Keratinocyte (primary cell): Measurements from ENCODE around the gene CRTAP. TPM values are rescaled to one million over a fixed set of nuclear protein-coding genes. Genes with fewer than 3 reads are reported as not detected.

Source experiments
- DNase-seq: peaks from one replicate; pipeline ENCODE4 v3.0.0-alpha.2; 2011; ENCODE audit warnings: low read depth, missing footprints, low spot score
- FAIRE-seq: peaks from 2 replicates; lab custom pipeline; 2011; peaks lifted over from hg19 to GRCh38; lab: Jason Lieb, UNC
- H2AFZ ChIP-seq: 2 replicates; pipeline ENCODE4 v1.6.0; 2012; ENCODE audit warnings: low read length, control low read depth, inconsistent platforms; ENCODE audit not compliant: control insufficient read depth
- H3K27ac ChIP-seq: 2 replicates; pipeline ENCODE4 v1.5.1; 2011; ENCODE audit warnings: low read length; ENCODE audit not compliant: control insufficient read depth, insufficient read depth
- H3K27me3 ChIP-seq: 3 replicates; pipeline ENCODE4 v1.6.0; 2011; ENCODE audit warnings: low read length; ENCODE audit not compliant: control insufficient read depth, insufficient read depth; ENCODE audit errors: extremely low read depth
- H3K36me3 ChIP-seq, 2 experiments: 2 replicates in 1 of 2; 3 replicates in 1 of 2; pipeline ENCODE4 v1.5.1; 2011; ENCODE audit warnings: low read length in 2 of 2, mild to moderate bottlenecking in 1 of 2; ENCODE audit not compliant: control insufficient read depth in 2 of 2, insufficient read depth in 2 of 2; ENCODE audit errors: extremely low read depth in 1 of 2
- H3K4me1 ChIP-seq: 3 replicates; pipeline ENCODE4 v1.5.1; 2011; ENCODE audit warnings: low read length; ENCODE audit not compliant: control insufficient read depth, insufficient read depth; ENCODE audit errors: extremely low read depth
- H3K4me2 ChIP-seq: 3 replicates; pipeline ENCODE4 v1.6.0; 2011; ENCODE audit warnings: low read depth, low read length; ENCODE audit not compliant: control insufficient read depth, insufficient read depth; ENCODE audit errors: extremely low read depth
- H3K4me3 ChIP-seq, 3 experiments: fragments of 200-600 bp in 1 of 3; sonication (generic) in 1 of 3; 2 replicates in 2 of 3; 3 replicates in 1 of 3; pipeline ENCODE4 v1.5.1; 2011 to 2016; ENCODE audit warnings: low read length in 3 of 3, mild to moderate bottlenecking in 3 of 3, control low read depth in 2 of 3, inconsistent platforms in 1 of 3, low read depth in 1 of 3, mixed read lengths in 1 of 3, mixed run types in 1 of 3, moderate library complexity in 1 of 3; ENCODE audit not compliant: control insufficient read depth in 2 of 3, insufficient read depth in 2 of 3; ENCODE audit errors: extremely low read depth in 1 of 3
- H3K79me2 ChIP-seq: 2 replicates; pipeline ENCODE4 v1.6.0; 2012; ENCODE audit warnings: low read length; ENCODE audit not compliant: control insufficient read depth, insufficient read depth
- H3K9ac ChIP-seq: 3 replicates; pipeline ENCODE4 v1.6.0; 2011; ENCODE audit warnings: low read length; ENCODE audit not compliant: control insufficient read depth, insufficient read depth; ENCODE audit errors: extremely low read depth
- H3K9me1 ChIP-seq: 3 replicates; pipeline ENCODE4 v1.6.0; 2011; ENCODE audit warnings: low read length; ENCODE audit not compliant: control insufficient read depth, insufficient read depth; ENCODE audit errors: extremely low read depth
- H3K9me3 ChIP-seq: 2 replicates; pipeline ENCODE4 v1.5.1; 2012; ENCODE audit warnings: low read depth, low read length; ENCODE audit not compliant: control insufficient read depth
- H4K20me1 ChIP-seq: 3 replicates; pipeline ENCODE4 v1.6.0; 2011; ENCODE audit warnings: low read length; ENCODE audit not compliant: control insufficient read depth, insufficient read depth; ENCODE audit errors: extremely low read depth
- CTCF ChIP-seq, 3 experiments: IDR thresholded peaks in 1 of 3; conservative IDR thresholded peaks in 1 of 3; optimal IDR thresholded peaks in 1 of 3; 2 replicates in 2 of 3; 3 replicates in 1 of 3; pipeline versions ENCODE3 to v1.5.1; 2011; ENCODE audit warnings: low read length in 3 of 3, mild to moderate bottlenecking in 3 of 3, moderate library complexity in 2 of 3, control low read depth in 1 of 3, inconsistent platforms in 1 of 3; ENCODE audit not compliant: insufficient read depth in 2 of 3; ENCODE audit errors: extremely low read depth in 1 of 3
- EZH2 ChIP-seq: IDR thresholded peaks from one replicate; pipeline ENCODE4 v1.6.1; 2012; ENCODE audit warnings: inconsistent platforms, mild to moderate bottlenecking, low read length, moderate library complexity
- dilution Hi-C: fragments of 300-500 bp; cut with MboI; formaldehyde crosslinking; loops from one replicate; pipeline ENCODE4 v1.7.0; 2020; ENCODE audit warnings: low sequenced_read_pairs; ENCODE audit not compliant: extremely low pct_ligation_motif_present
- polyA plus RNA-seq, 5 experiments: library from polyadenylated mRNA; depleted of rRNA in 3 of 5; stranded (reverse) in 3 of 5; stranded (forward) in 1 of 5; unstranded in 1 of 5; fragments of >200 nt; gene quantifications; 1 replicate in 1 of 5; 2 replicates in 3 of 5; 3 replicates in 1 of 5; pipeline versions ENCODE4 v1.2.1 to v1.2.3, GENCODE V29; 2011 to 2012; ENCODE audit warnings: missing spikeins in 2 of 5, low read depth in 1 of 5, low replicate concordance in 1 of 5

CRTAP gene
- polyA plus RNA-seq, 1 donor (not counting 4 experiments of a cell fraction or from before 2014, with no cell fraction given): 170 TPM

GRCh38 chr3:33099109-33099645, 14.6 kb upstream of the CRTAP start:
- DNase-seq (no peak), FAIRE-seq (no peak)
- TF ChIP-seq EZH2 (no peak), CTCF (optimal IDR thresholded peaks at IDR 0.05 in 1 of 3, IDR thresholded peaks at IDR 0.05 in 1 of 3, conservative IDR thresholded peaks at IDR 0.05 in 1 of 3; ENCODE audit: extremely low read depth in 1 of 3, insufficient read depth in 2 of 3, low read length in 3 of 3) (no peak)
- Histone ChIP-seq H3K4me3 (no peak overlapping the region), H3K79me2 (peaks cover 21% of the 10 kb centered on the region), H3K36me3 (peaks cover 0 to under 1% of the 10 kb centered on the region in 2 experiments), H3K27ac (no peak overlapping the region), H3K9ac (no peak overlapping the region), H3K4me1 (peaks cover 5% of the 10 kb centered on the region), H3K9me3 (no peaks in the 10 kb centered on the region), H3K27me3 (no peaks in the 10 kb centered on the region), H3K4me2 (no peak overlapping the region), H2AFZ (no peak overlapping the region), H3K9me1 (peaks cover 3% of the 10 kb centered on the region), H4K20me1 (peaks cover 3% of the 10 kb centered on the region)
- dilution Hi-C loops: no loop called here

DNA sequence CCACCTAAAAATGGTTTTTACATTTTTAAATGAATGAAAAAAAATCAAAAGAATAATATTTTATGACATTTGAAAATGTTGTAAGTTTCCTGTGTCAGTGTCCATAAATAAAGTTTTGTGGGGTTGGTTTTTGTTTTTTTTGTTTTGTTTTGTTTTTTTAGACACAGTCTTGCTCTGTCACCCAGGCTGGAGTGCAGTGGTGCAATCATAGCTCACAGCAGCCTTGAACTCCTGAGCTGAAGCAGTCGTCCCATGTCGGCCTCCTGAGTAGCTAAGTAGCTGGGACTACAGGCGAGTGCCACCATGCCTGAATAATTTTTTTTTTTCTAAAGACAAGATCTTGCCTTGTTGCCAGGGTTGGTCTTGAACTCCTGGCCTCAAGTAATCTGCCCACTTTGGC, 14.1 kb upstream of the CRTAP start:
- dilution Hi-C loops: no loop called here
- Histone ChIP-seq H3K27ac (no peak overlapping the region), H3K4me3 (no peak overlapping the region), H3K36me3 (no peaks in the 10 kb centered on the region), H3K4me2 (no peak overlapping the region), H3K27me3 (no peaks in the 10 kb centered on the region), H3K4me1 (peaks cover 5% of the 10 kb centered on the region), H3K79me2 (peaks cover 17% of the 10 kb centered on the region), H3K9me3 (no peaks in the 10 kb centered on the region), H3K9me1 (peaks cover 3% of the 10 kb centered on the region), H4K20me1 (peaks cover 3% of the 10 kb centered on the region), H3K9ac (no peak overlapping the region), H2AFZ (no peak overlapping the region)
- DNase-seq (no peak), FAIRE-seq (no peak)
- TF ChIP-seq EZH2 (no peak), CTCF (optimal IDR thresholded peaks at IDR 0.05 in 1 of 3, IDR thresholded peaks at IDR 0.05 in 1 of 3, conservative IDR thresholded peaks at IDR 0.05 in 1 of 3; ENCODE audit: extremely low read depth in 1 of 3, insufficient read depth in 2 of 3, low read length in 3 of 3) (no peak)
